K562 (cell line): ENCODE measurements around the gene CTSH. TPM values are rescaled to one million over a fixed set of nuclear protein-coding genes. Genes with fewer than 3 reads are reported as not detected.

Experiments
- ATAC-seq: fragments of 200-7000 bp; cut with Tn5 transposase; 3 replicates; pipeline ENCODE4 v1.9.1; 2020; ENCODE audit warnings: moderate library complexity
- BruUV-seq: library from RNA; stranded (reverse); fragments of 400-500 nt; replicated peaks from 2 replicates; lab custom pipeline; 2021; lab: Mats Ljungman, UMichigan
- CTCF ChIA-PET: fragments of 300-600 bp; formaldehyde crosslinking; extraction: SDS; loops from one replicate; lab custom pipeline; 2021; ENCODE audit warnings: low intra/inter-chr PET ratio; lab: Yijun Ruan, JAX
- POLR2A ChIA-PET: fragments of 300-600, 350-650 bp; sonication (Branson Sonifier 250); formaldehyde crosslinking; extraction: SDS; loops from one replicate; lab custom pipeline; 2021; ENCODE audit warnings: antibody characterized with exemption, inconsistent platforms; lab: Yijun Ruan, JAX
- DNase-seq, 4 experiments: peaks; one replicate each; pipeline versions ENCODE4 v3.0.0 to v3.0.0-alpha.2; 2011 to 2018; ENCODE audit warnings: low spot score in 3 of 4, mixed read lengths in 3 of 4; ENCODE audit errors: extremely low read depth in 1 of 4
- FAIRE-seq: peaks from 2 replicates; lab custom pipeline; 2011; peaks lifted over from hg19 to GRCh38; lab: Jason Lieb, UNC
- H2AFZ ChIP-seq: 2 replicates; pipeline ENCODE4 v1.6.0; 2011; ENCODE audit warnings: low read depth, low read length, control low read depth, inconsistent platforms
- H3K27ac ChIP-seq: fragments of 200-600 bp; 3 replicates; pipeline ENCODE4 v1.8.0; 2011; ENCODE audit warnings: low read depth, mild to moderate bottlenecking, control low read depth, inconsistent platforms, low read length, moderate library complexity, mixed read lengths; ENCODE audit errors: extremely low read depth
- H3K27me3 ChIP-seq, 2 experiments: fragments of 300-600 bp in 1 of 2; 2 replicates in 1 of 2; 3 replicates in 1 of 2; pipeline versions ENCODE4 v1.6.0 to v1.8.0; 2011; ENCODE audit warnings: inconsistent platforms in 2 of 2, low read length in 2 of 2, mild to moderate bottlenecking in 1 of 2, mixed read lengths in 1 of 2, moderate library complexity in 1 of 2; ENCODE audit not compliant: control insufficient read depth in 2 of 2, insufficient read depth in 2 of 2
- H3K36me3 ChIP-seq: fragments of 300-600 bp; 3 replicates; pipeline ENCODE4 v1.8.0; 2011; ENCODE audit warnings: mild to moderate bottlenecking, low read length, inconsistent platforms; ENCODE audit not compliant: control insufficient read depth, insufficient read depth
- H3K4me1 ChIP-seq, 2 experiments: fragments of 200-600 bp in 1 of 2; replicated peaks in 1 of 2; 2 replicates in 1 of 2; 3 replicates in 1 of 2; pipeline versions ENCODE4 v1.5.1 to v1.8.0; 2011; ENCODE audit warnings: inconsistent platforms in 2 of 2, low read length in 2 of 2, mild to moderate bottlenecking in 1 of 2, mixed read lengths in 1 of 2, moderate library complexity in 1 of 2; ENCODE audit not compliant: control insufficient read depth in 2 of 2, insufficient read depth in 2 of 2
- H3K4me2 ChIP-seq: 2 replicates; pipeline ENCODE4 v1.6.1; 2011; ENCODE audit warnings: low read length, control low read depth, inconsistent platforms, mixed read lengths; ENCODE audit not compliant: insufficient read depth
- H3K4me3 ChIP-seq: fragments of 200-600 bp; sonication (generic), shearing (Covaris generic); 2 replicates; pipeline ENCODE4 v1.5.1; 2016; ENCODE audit warnings: control low read depth, inconsistent platforms
- H3K79me2 ChIP-seq: fragments of 200-600 bp; 3 replicates; pipeline ENCODE4 v1.8.0; 2011; ENCODE audit warnings: low read length, inconsistent platforms; ENCODE audit not compliant: control insufficient read depth, insufficient read depth
- H3K9ac ChIP-seq, 2 experiments: 2 replicates each; pipeline versions ENCODE4 v1.6.0 to v1.6.1; 2011; ENCODE audit warnings: low read depth in 2 of 2, low read length in 2 of 2, control low read depth in 1 of 2, inconsistent platforms in 1 of 2, mild to moderate bottlenecking in 1 of 2, mixed read lengths in 1 of 2; ENCODE audit not compliant: insufficient read depth in 1 of 2
- H3K9me1 ChIP-seq: one replicate; pipeline ENCODE4 v1.6.0; 2011; ENCODE audit warnings: inconsistent platforms, mild to moderate bottlenecking, low read length, moderate library complexity; ENCODE audit not compliant: control insufficient read depth, insufficient read depth
- H3K9me3 ChIP-seq: replicated peaks from 2 replicates; pipeline ENCODE4 v1.5.1; 2011; ENCODE audit warnings: low read depth, low read length, inconsistent platforms; ENCODE audit not compliant: control insufficient read depth, insufficient read depth
- H4K20me1 ChIP-seq: replicated peaks from 2 replicates; pipeline ENCODE4 v1.6.1; 2011; ENCODE audit warnings: low read length, inconsistent platforms, mixed read lengths; ENCODE audit not compliant: control insufficient read depth, insufficient read depth
- GATA2 ChIP-seq: sonication (generic); formaldehyde crosslinking; IDR thresholded peaks from 2 replicates; pipeline ENCODE4 v1.4.0; 2020; ENCODE audit warnings: mild to moderate bottlenecking, missing genetic modification reagents
- MCM2 ChIP-seq: fragments of 450-650 bp; IDR thresholded peaks from 2 replicates; pipeline ENCODE4 v1.6.1; 2017; ENCODE audit warnings: low read depth, mild to moderate bottlenecking
- NEUROD1 ChIP-seq: fragments of 150-350 bp; IDR thresholded peaks from 2 replicates; pipeline ENCODE4 v1.6.1; 2014; ENCODE audit warnings: borderline replicate concordance, low read length, low read depth; ENCODE audit not compliant: partially characterized antibody
- RBM22 ChIP-seq: fragments of 200-400 bp; formaldehyde crosslinking; IDR thresholded peaks from 2 replicates; pipeline ENCODE4 v1.6.1; 2018; ENCODE audit warnings: low read length, low read depth; ENCODE audit not compliant: poor library complexity, severe bottlenecking
- WGBS: fragments of 100-300 bp; shearing (Covaris generic); methylation state at CpG from one replicate; pipeline ENCODE4 v1.1.6; 2016; ENCODE audit warnings: low coverage, mixed read lengths; ENCODE audit not compliant: insufficient coverage; ENCODE audit errors: missing lambda C conversion rate; 5-methylcytosine and 5-hydroxymethylcytosine counted together
- in situ Hi-C: fragments of 300-500 bp; cut with MboI; formaldehyde crosslinking; loops from 4 replicates; pipeline ENCODE4 v1.15.0; 2018; ENCODE audit warnings: inconsistent platforms, mixed read lengths
- intact Hi-C: fragments of 100-400 bp; cut with micrococcal nuclease; formaldehyde crosslinking; loops from 2 replicates; pipeline ENCODE4 v1.14.2; 2022
- polyA plus RNA-seq, 8 experiments: library from polyadenylated mRNA; depleted of rRNA in 4 of 8; stranded (reverse) in 5 of 8; unstranded in 3 of 8; fragments of >200 nt; fragmentation: Nextera tagmentation in 2 of 8; fragmentation: Illumina TruSeq in 1 of 8; extraction: Ambion mirVana in 2 of 8; extraction: Trizol in 1 of 8; gene quantifications; 2 replicates each; pipeline versions ENCODE4 v1.2.1 to v1.2.3, GENCODE V29; 2011 to 2014; ENCODE audit warnings: inconsistent platforms in 1 of 8, missing spikeins in 1 of 8
- total RNA-seq, 7 experiments: library from RNA; depleted of rRNA in 6 of 7; stranded (reverse); fragments of >200 nt in 6 of 7; fragmentation: Illumina TruSeq in 2 of 7; extraction: Trizol in 2 of 7; gene quantifications; 2 replicates each; pipeline versions ENCODE4 v1.2.1 to v1.2.3, GENCODE V29; 2011 to 2021; ENCODE audit warnings: low replicate concordance in 1 of 7

Gene CTSH
- total and polyA plus RNA-seq, 9 of the 15 experiments (the other 6 are each of a cell fraction or from before 2014, with no cell fraction given), result 15.0 to 462 (median 173) TPM

DNA sequence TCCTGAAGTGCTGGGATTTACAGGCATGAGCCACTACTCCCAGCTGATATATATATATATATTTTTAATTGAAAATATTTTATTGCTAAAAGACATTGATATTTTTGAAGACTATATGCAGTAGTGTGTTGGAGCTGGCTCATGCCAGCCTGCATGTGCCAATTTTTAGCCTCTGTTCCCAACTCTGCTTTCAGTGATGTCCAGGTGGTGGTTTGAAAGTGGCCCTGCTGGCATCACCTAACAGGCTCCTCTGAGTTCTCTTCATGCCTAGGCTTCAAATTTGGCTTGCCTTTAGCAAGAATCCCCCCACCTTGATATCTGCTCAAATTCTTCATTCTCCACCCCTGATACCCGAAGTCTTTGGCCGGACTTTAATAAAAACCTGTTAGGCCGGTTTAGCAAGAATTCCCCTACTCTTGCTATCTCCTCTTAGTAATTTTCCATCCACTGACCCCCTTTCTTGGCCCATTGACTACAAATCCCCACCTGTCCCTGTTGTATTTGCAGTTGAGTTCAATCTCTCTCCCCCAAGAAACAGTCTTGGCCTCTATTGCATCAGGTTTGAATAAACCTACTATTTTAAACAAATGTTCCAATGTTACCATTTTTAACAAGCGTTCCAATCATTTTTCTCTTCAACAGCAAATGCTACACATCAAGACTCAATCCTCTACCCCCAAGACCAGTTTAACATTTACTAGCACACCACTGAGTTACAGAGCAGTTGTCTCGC is 23.9 kb upstream of the CTSH start:
- H3K79me2 ChIP-seq, result no peaks in the 10 kb centered on the region
- H3K9me1 ChIP-seq, result no peaks in the 10 kb centered on the region
- DNase-seq, result no peak
- intact Hi-C loops, result no loop called here
- POLR2A ChIA-PET, result interaction anchor here (1.1 to 1.4 kb wide), 2 partner anchors 8 to 24 kb away, joined by 3 to 4 read pairs; partner anchors contain the start of gene CTSH
- TF ChIP-seq NEUROD1 (no peak), RBM22 (no peak)
- TF ChIP-seq, all 486 proteins: peak for 0
- no TSS peak for BruUV-seq
- Histone ChIP-seq H3K36me3 (no peaks in the 10 kb centered on the region), H3K9ac (no peak overlapping the region), H3K4me3 (no peak overlapping the region), H3K27me3 (no peaks in the 10 kb centered on the region), H3K4me1 (peaks cover 0 to 2% of the 10 kb centered on the region in 2 experiments; a peak in 2 of 5 replicates), H3K27ac (no peak overlapping the region), H2AFZ (no peak overlapping the region), H3K9me3 (no peaks in the 10 kb centered on the region), H3K4me2 (no peak overlapping the region), H4K20me1 (no peaks in the 10 kb centered on the region)
- CTCF ChIA-PET, result no interaction called here
- ATAC-seq, result no peak
- in situ Hi-C loops, result no loop called here
- 55% methylated on average over 5 of the region's 5 CpGs for WGBS
- FAIRE-seq, result no peak

DNA sequence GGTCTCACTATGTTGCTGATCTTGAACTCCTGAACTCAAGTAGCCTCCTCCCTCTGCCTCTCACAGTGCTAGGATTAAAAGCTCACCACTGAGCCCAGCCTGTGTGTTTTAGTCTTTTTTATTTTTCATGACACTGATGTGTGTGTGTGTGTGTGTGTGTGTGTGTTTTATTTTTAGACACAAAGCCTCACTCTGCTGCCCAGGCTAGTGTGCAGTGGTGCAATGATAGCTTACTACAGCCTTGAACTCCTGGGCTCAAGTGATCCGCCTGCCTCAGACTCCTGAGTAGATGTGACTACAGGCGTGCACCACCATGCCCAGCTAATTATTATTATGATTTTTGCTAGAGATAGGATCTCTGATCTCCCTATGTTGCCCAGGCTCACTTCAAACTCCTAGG is 23.3 kb upstream of the CTSH start:
- H3K79me2 ChIP-seq, result no peaks in the 10 kb centered on the region
- H3K4me3 ChIP-seq, result no peak overlapping the region
- no peak for FAIRE-seq
- in situ Hi-C loops, result no loop called here
- no peaks in the 10 kb centered on the region for H3K36me3 ChIP-seq
- no peak overlapping the region for H3K9ac ChIP-seq
- no peaks in the 10 kb centered on the region for H3K9me1 ChIP-seq
- H3K27me3 ChIP-seq, result no peaks in the 10 kb centered on the region
- no peaks in the 10 kb centered on the region for H3K9me3 ChIP-seq
- intact Hi-C loops, result no loop called here
- no peak overlapping the region for H2AFZ ChIP-seq
- no peak overlapping the region for H3K27ac ChIP-seq
- no peak for DNase-seq
- no peaks in the 10 kb centered on the region for H4K20me1 ChIP-seq
- 57% methylated on average over 2 of the region's 2 CpGs for WGBS
- CTCF ChIA-PET, result no interaction called here
- TF ChIP-seq MCM2 (no peak), GATA2 (no peak)
- peaks cover 0 to 4% of the 10 kb centered on the region in 2 experiments; a peak in 2 of 5 replicates for H3K4me1 ChIP-seq
- no TSS peak for BruUV-seq
- ATAC-seq, result no peak
- POLR2A ChIA-PET, result interaction anchor here (0.6 to 1.4 kb wide), 3 partner anchors 8 to 211 kb away, joined by 3 to 4 read pairs (median 3); partner anchors contain the start of gene CTSH
- no peak overlapping the region for H3K4me2 ChIP-seq
